IMR-90 (cell line): ENCODE results near the gene ITLN2.

Experiments used
- BHLHE40 ChIP-seq: fragments of 150-350 bp; IDR thresholded peaks from 2 replicates; pipeline ENCODE4 v1.6.1; 2016; ENCODE audit warnings: mild to moderate bottlenecking, low read depth, low read length
- CHD1 ChIP-seq: IDR thresholded peaks from 2 replicates; pipeline ENCODE4 v1.6.1; 2012; ENCODE audit warnings: low read depth, low read length, improper control_type of control experiment
- CTCF ChIP-seq: conservative IDR thresholded peaks from 2 replicates; pipeline ENCODE4 v1.5.1; 2012; ENCODE audit warnings: mild to moderate bottlenecking, low read depth, low read length, improper control_type of control experiment
- ELK1 ChIP-seq: fragments of 150-350 bp; IDR thresholded peaks from 2 replicates; pipeline ENCODE4 v1.6.1; 2016; ENCODE audit warnings: low read depth, mild to moderate bottlenecking, low read length, moderate library complexity, borderline replicate concordance
- MAFK ChIP-seq: IDR thresholded peaks from 2 replicates; pipeline ENCODE4 v1.6.1; 2012; ENCODE audit warnings: low read depth, low read length, improper control_type of control experiment
- MXI1 ChIP-seq: IDR thresholded peaks from 2 replicates; pipeline ENCODE4 v1.6.1; 2012; ENCODE audit warnings: low read depth, mild to moderate bottlenecking, low read length, moderate library complexity, borderline replicate concordance
- POLR2A ChIP-seq: IDR thresholded peaks from 2 replicates; pipeline ENCODE4 v1.6.1; 2012; ENCODE audit warnings: mild to moderate bottlenecking, low read depth, low read length
- RAD21 ChIP-seq: IDR thresholded peaks from 2 replicates; pipeline ENCODE4 v1.6.1; 2012; ENCODE audit warnings: low read length, improper control_type of control experiment
- RFX5 ChIP-seq: IDR thresholded peaks from 2 replicates; pipeline ENCODE4 v1.8.0; 2012; ENCODE audit warnings: low read depth, mild to moderate bottlenecking, low read length, moderate library complexity
- SMC3 ChIP-seq: fragments of 150-350 bp; IDR thresholded peaks from 2 replicates; pipeline ENCODE4 v1.6.1; 2016; ENCODE audit warnings: low read depth, mild to moderate bottlenecking, antibody characterized with exemption, low read length, moderate library complexity
- USF2 ChIP-seq: fragments of 150-350 bp; IDR thresholded peaks from 2 replicates; pipeline ENCODE4 v1.6.1; 2017; ENCODE audit warnings: mild to moderate bottlenecking, antibody characterized with exemption, low read length, low read depth

- TF ChIP-seq CTCF (no peak), USF2 (no peak), POLR2A (no peak), RAD21 (no peak), MXI1 (no peak), MAFK (no peak), ELK1 (no peak), RFX5 (no peak), CHD1 (no peak), SMC3 (no peak), BHLHE40 (no peak)
These were observed 18.3 kb upstream of the ITLN2 start for GRCh38 chr1:160972939-160973338.
